Panc1 (cell line): ENCODE results near the gene ERF.

Experiments
- POLR2AphosphoS5 ChIP-seq: IDR thresholded peaks from 2 replicates; pipeline ENCODE4 v1.6.1; 2012; ENCODE audit warnings: mild to moderate bottlenecking, low read depth, low read length, moderate library complexity
- SIN3A ChIP-seq: IDR thresholded peaks from 2 replicates; pipeline ENCODE4 v1.6.1; 2012; ENCODE audit warnings: low read depth, mild to moderate bottlenecking, low read length, moderate library complexity, borderline replicate concordance; ENCODE audit not compliant: insufficient read depth
- TCF7L2 ChIP-seq: IDR thresholded peaks from 2 replicates; pipeline ENCODE4 v1.6.1; 2011; ENCODE audit warnings: mild to moderate bottlenecking, low read depth, low read length, inconsistent platforms
- TF ChIP-seq, protein P1 (sequence below): fragments of 450-650 bp; IDR thresholded peaks from 2 replicates; pipeline ENCODE4 v1.5.1; 2017; ENCODE audit warnings: mild to moderate bottlenecking
- TF ChIP-seq, protein P2 (sequence below), 2 experiments: IDR thresholded peaks; 2 replicates each; pipeline ENCODE4 v1.6.1; 2011 to 2012; ENCODE audit warnings: low read depth in 2 of 2, control low read depth in 1 of 2, low read length in 1 of 2, mild to moderate bottlenecking in 1 of 2, moderate library complexity in 1 of 2; ENCODE audit not compliant: insufficient read depth in 1 of 2

DNA sequence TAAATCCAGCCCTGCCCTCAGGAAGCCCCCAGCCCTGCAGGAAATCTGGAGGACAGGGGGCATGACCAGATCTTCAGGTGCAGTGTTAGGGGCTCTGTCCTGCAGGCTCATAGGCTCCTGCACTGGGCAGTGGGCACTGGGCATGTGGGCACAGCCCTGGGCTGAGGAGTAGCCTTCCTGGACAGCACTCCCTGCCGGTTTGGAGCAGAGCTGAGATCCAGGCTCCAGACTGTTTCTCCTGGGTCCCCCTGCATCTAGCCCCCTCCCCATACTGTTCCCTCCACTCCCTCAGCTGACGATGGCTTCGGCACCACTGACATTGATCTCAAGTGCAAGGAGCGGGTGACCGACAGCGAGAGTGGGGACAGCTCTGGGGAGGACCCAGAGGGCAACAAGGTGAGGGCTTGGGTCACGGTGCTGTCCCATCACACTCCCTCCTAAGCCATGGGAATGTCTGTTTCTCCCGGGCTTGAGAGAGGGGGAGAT lies 34.7 kb upstream of the ERF start:
- TF ChIP-seq, protein P1, sequence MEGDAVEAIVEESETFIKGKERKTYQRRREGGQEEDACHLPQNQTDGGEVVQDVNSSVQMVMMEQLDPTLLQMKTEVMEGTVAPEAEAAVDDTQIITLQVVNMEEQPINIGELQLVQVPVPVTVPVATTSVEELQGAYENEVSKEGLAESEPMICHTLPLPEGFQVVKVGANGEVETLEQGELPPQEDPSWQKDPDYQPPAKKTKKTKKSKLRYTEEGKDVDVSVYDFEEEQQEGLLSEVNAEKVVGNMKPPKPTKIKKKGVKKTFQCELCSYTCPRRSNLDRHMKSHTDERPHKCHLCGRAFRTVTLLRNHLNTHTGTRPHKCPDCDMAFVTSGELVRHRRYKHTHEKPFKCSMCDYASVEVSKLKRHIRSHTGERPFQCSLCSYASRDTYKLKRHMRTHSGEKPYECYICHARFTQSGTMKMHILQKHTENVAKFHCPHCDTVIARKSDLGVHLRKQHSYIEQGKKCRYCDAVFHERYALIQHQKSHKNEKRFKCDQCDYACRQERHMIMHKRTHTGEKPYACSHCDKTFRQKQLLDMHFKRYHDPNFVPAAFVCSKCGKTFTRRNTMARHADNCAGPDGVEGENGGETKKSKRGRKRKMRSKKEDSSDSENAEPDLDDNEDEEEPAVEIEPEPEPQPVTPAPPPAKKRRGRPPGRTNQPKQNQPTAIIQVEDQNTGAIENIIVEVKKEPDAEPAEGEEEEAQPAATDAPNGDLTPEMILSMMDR = no peak
- TF ChIP-seq, protein P2, sequence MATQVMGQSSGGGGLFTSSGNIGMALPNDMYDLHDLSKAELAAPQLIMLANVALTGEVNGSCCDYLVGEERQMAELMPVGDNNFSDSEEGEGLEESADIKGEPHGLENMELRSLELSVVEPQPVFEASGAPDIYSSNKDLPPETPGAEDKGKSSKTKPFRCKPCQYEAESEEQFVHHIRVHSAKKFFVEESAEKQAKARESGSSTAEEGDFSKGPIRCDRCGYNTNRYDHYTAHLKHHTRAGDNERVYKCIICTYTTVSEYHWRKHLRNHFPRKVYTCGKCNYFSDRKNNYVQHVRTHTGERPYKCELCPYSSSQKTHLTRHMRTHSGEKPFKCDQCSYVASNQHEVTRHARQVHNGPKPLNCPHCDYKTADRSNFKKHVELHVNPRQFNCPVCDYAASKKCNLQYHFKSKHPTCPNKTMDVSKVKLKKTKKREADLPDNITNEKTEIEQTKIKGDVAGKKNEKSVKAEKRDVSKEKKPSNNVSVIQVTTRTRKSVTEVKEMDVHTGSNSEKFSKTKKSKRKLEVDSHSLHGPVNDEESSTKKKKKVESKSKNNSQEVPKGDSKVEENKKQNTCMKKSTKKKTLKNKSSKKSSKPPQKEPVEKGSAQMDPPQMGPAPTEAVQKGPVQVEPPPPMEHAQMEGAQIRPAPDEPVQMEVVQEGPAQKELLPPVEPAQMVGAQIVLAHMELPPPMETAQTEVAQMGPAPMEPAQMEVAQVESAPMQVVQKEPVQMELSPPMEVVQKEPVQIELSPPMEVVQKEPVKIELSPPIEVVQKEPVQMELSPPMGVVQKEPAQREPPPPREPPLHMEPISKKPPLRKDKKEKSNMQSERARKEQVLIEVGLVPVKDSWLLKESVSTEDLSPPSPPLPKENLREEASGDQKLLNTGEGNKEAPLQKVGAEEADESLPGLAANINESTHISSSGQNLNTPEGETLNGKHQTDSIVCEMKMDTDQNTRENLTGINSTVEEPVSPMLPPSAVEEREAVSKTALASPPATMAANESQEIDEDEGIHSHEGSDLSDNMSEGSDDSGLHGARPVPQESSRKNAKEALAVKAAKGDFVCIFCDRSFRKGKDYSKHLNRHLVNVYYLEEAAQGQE (IDR thresholded peaks at IDR 0.05; ENCODE audit: insufficient read depth in 1 of 2, low read depth in 2 of 2, low read length in 1 of 2) = no peak
- no peak for TF ChIP-seq SIN3A
- TF ChIP-seq POLR2AphosphoS5 = no peak
- no peak for TF ChIP-seq TCF7L2
